Loucy (cell line): ENCODE data around the gene RAB7A.

ENCODE experiments used
- H2AFZ ChIP-seq: fragments of 200-600 bp; sonication (generic); 2 replicates; pipeline ENCODE4 v1.6.0; 2016; ENCODE audit warnings: antibody characterized with exemption, mild to moderate bottlenecking, low read length, moderate library complexity
- H3F3A ChIP-seq: fragments of 200-600 bp; 2 replicates; pipeline ENCODE4 v1.6.0; 2016; ENCODE audit warnings: antibody characterized with exemption, low read depth, mild to moderate bottlenecking
- H3K27me3 ChIP-seq: fragments of 200-600 bp; sonication (generic); 2 replicates; pipeline ENCODE4 v1.6.1; 2014; ENCODE audit warnings: low read length, mild to moderate bottlenecking; ENCODE audit not compliant: insufficient read depth, poor library complexity, severe bottlenecking
- H3K36me3 ChIP-seq: fragments of 200-600 bp; sonication (generic); 2 replicates; pipeline ENCODE4 v1.6.1; 2016; ENCODE audit warnings: low read length; ENCODE audit not compliant: insufficient read depth
- H3K4me1 ChIP-seq: fragments of 200-600 bp; sonication (generic); 2 replicates; pipeline ENCODE4 v1.5.1; 2014; ENCODE audit warnings: low read length, mild to moderate bottlenecking; ENCODE audit not compliant: insufficient read depth, poor library complexity, severe bottlenecking
- H3K4me2 ChIP-seq: fragments of 200-600 bp; sonication (generic); 2 replicates; pipeline ENCODE4 v1.6.0; 2014; ENCODE audit warnings: antibody characterized with exemption, low read length, low read depth, mild to moderate bottlenecking; ENCODE audit not compliant: poor library complexity, severe bottlenecking
- H3K4me3 ChIP-seq: fragments of 200-600 bp; sonication (generic); 2 replicates; pipeline ENCODE4 v1.5.1; 2014; ENCODE audit warnings: low read length, mild to moderate bottlenecking, mixed read lengths; ENCODE audit not compliant: poor library complexity, severe bottlenecking
- H3K79me2 ChIP-seq: fragments of 200-600 bp; sonication (generic); 2 replicates; pipeline ENCODE4 v1.6.1; 2014; ENCODE audit warnings: low read length; ENCODE audit not compliant: insufficient read depth
- H3K9ac ChIP-seq: fragments of 200-600 bp; sonication (generic); 2 replicates; pipeline ENCODE4 v1.6.0; 2014; ENCODE audit warnings: mild to moderate bottlenecking, low read depth, low read length, moderate library complexity; ENCODE audit not compliant: poor library complexity, severe bottlenecking
- H3K9me2 ChIP-seq: fragments of 200-600 bp; sonication (generic); replicated peaks from 2 replicates; pipeline ENCODE4 v1.6.1; 2016; ENCODE audit warnings: low read depth, low read length, mixed read lengths
- H3K9me3 ChIP-seq: fragments of 200-600 bp; sonication (generic); 2 replicates; pipeline ENCODE4 v1.6.1; 2014; ENCODE audit warnings: mild to moderate bottlenecking, antibody characterized with exemption, low read length, low read depth; ENCODE audit not compliant: insufficient read depth
- H4K20me1 ChIP-seq: fragments of 200-600 bp; sonication (generic); 2 replicates; pipeline ENCODE4 v1.6.0; 2014; ENCODE audit warnings: antibody characterized with exemption, low read length, mild to moderate bottlenecking; ENCODE audit not compliant: insufficient read depth, poor library complexity, severe bottlenecking
- CTCF ChIP-seq: fragments of 200-600 bp; sonication (generic); conservative IDR thresholded peaks from 2 replicates; pipeline ENCODE4 v1.5.1; 2014; ENCODE audit warnings: mild to moderate bottlenecking, antibody characterized with exemption, low read length
- EZH2phosphoT487 ChIP-seq: fragments of 200-600 bp; IDR thresholded peaks from 2 replicates; pipeline ENCODE4 v1.6.1; 2018; ENCODE audit warnings: antibody characterized with exemption, mild to moderate bottlenecking, moderate library complexity, borderline replicate concordance

The RAB7A gene

DNA sequence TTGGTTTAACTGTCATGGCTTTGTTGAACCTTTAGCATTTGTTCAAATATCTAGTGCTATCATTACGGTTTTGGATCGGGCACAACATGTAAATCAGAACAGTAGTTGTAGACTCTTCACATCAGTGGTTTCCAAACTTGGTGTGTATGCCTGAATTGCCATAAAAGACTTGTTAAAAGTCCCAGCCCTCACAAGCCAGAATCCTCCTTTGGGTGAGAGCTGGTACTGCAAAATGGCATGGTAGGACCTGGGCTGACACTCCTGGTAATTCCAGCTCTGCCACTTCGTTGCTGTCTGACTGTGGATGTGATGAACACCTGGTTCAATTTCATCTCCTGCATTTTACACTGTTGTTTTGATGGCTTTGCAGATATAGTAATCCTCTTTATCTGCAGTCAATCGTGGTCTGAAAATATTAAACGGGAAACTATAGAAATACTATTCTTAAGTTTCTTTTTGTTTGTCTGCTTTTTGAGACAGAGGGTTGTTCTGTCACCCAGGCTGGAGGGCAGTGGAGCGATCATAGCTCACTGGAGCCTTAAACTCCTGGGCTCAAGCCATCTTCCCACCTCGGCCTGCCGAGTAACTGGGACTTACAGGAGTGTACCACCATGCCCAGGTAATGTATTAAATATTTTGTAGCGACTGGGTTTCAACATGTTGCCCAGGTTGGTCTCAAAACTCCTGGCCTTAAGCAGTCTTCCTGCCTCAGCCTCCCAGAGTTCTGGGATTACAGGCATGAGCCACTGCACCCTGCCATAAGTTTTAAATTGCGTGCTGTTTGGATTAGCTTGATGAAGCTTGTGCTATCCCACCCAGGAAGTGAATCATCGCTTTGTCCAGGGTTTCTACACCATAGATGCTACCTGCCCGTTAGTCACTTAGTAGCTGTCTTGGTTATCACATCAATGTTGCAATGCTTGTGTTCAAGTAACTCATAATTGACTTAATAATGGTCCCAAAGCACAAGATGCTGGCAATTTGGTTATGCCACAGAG lies 61.6 kb downstream of the RAB7A start:
- Histone ChIP-seq H3K79me2 (peaks cover 99% of the 10 kb centered on the region), H4K20me1 (peaks cover 70% of the 10 kb centered on the region), H3K9ac (peak overlapping the region; percentile 26), H3F3A (no peaks in the 10 kb centered on the region), H3K4me1 (peaks cover 31% of the 10 kb centered on the region), H3K27me3 (no peaks in the 10 kb centered on the region), H3K9me2 (no peaks in the 10 kb centered on the region), H3K9me3 (no peaks in the 10 kb centered on the region), H3K36me3 (0 out of 2 replicates have a peak, but pooled peaks cover 2% of the 10 kb centered on the region), H3K4me2 (no peak overlapping the region), H2AFZ (no peak overlapping the region), H3K4me3 (no peak overlapping the region)
- peak; percentile 57 for TF ChIP-seq CTCF
- TF ChIP-seq EZH2phosphoT487: no peak

DNA sequence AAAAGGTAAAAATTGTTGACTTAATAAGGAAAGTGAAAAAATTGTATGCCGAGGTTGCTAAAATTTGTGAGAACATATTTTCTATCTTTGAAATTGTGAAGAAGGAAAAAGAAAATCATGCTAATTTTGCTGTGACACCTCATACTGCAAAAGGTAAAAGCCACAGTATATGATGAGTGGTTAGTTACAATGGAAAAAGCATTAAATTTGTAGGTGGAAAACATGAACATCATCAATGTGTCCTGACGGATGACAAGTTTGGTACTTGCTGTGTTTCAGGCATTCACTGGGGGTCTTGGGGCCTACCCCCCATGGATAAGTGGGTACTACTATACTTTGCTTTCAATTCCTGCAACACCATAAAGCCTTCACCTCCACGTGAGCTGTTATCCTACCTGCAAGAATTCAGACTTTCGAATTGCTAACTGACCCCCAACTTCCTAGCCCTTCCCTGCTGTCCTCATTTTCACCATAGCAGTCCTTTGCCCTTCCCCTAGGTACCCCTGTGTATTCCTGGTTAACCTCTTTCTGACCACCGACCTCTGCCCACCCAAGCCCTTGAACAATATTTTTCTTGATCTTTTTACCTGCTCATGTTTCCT lies 62.4 kb downstream of the RAB7A start:
- Histone ChIP-seq H3K4me2 (peak overlapping the region; percentile 42), H3F3A (no peaks in the 10 kb centered on the region), H3K27me3 (no peaks in the 10 kb centered on the region), H3K4me1 (peaks cover 32% of the 10 kb centered on the region), H3K4me3 (no peak overlapping the region), H3K36me3 (0 out of 2 replicates have a peak, but pooled peaks cover 2% of the 10 kb centered on the region), H3K9me2 (no peaks in the 10 kb centered on the region), H2AFZ (no peak overlapping the region), H3K9ac (peak overlapping the region; percentile 26), H3K9me3 (no peaks in the 10 kb centered on the region), H4K20me1 (peaks cover 64% of the 10 kb centered on the region), H3K79me2 (peaks cover 95% of the 10 kb centered on the region)
- TF ChIP-seq EZH2phosphoT487: no peak
- no peak for TF ChIP-seq CTCF

DNA sequence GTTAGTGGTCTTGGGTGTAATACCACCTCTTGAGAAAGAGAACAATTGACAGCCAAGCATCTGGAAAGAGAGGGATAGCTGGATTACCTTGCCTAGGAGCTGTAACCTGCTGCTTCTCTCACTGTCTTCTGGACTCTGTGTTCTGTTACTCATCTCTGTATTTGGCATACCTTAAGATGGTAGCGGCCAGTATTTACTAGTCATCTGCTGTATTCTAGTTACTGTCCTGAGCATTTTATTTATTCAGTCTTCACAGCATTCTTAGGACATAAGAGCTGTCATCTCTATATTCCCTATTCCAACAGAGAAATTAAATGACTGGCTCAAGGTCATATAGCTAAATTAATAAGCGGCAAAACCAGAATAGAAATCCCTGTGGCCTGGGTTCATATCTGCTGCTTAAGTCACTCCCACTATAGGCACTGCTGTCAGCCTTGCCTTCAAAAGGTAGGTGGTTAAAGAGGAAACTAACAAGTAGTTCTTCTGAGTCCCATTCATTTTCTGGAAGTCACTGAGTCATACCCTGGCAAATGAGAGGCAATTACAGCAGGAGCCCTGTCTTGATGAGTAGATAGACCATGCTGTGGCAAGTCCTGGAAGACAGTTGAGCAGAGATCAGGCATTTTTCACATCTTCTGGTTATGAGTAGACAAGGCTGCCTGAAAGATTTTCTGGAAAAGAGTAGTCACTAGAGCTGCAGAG lies 68.2 kb downstream of the RAB7A start:
- Histone ChIP-seq H3K4me2 (peak overlapping the region; percentile 8), H3K4me3 (no peak overlapping the region), H3K27me3 (no peaks in the 10 kb centered on the region), H4K20me1 (peaks cover 31% of the 10 kb centered on the region), H3K9me2 (no peaks in the 10 kb centered on the region), H3K79me2 (peaks cover 76% of the 10 kb centered on the region), H3K4me1 (peaks cover 23% of the 10 kb centered on the region), H3K9ac (peak overlapping the region; percentile 5), H3K36me3 (peaks cover 32% of the 10 kb centered on the region), H3K9me3 (no peaks in the 10 kb centered on the region), H3F3A (peaks cover 5% of the 10 kb centered on the region; the same call in 1 of the 2 replicates), H2AFZ (no peak overlapping the region)
- TF ChIP-seq EZH2phosphoT487 (no peak), CTCF (no peak)
